AG04450 (cell line): ENCODE measurements around the gene TLDC2. TPM values are rescaled to one million over a fixed set of nuclear protein-coding genes. Genes with fewer than 3 reads are reported as not detected.

Source experiments
- CTCF ChIA-PET: fragments of 300-600, 350-600 bp; formaldehyde crosslinking; extraction: SDS; loops from one replicate; lab custom pipeline; 2022; ENCODE audit warnings: antibody characterized with exemption, inconsistent platforms; lab: Charles Lee
- POLR2A ChIA-PET: fragments of 350-600 bp; formaldehyde crosslinking; extraction: SDS; loops from one replicate; lab custom pipeline; 2021; ENCODE audit warnings: antibody characterized with exemption, inconsistent platforms; lab: Yijun Ruan, JAX
- DNase-seq: peaks from one replicate; pipeline ENCODE4 v3.0.0-alpha.2; 2011; ENCODE audit warnings: low read depth, low spot score
- H3K27ac ChIP-seq: one replicate; pipeline ENCODE4 v1.5.1; 2012; ENCODE audit warnings: low read depth, low read length, control low read depth
- H3K27me3 ChIP-seq: one replicate; pipeline ENCODE4 v1.6.0; 2012; ENCODE audit warnings: low read length; ENCODE audit not compliant: control insufficient read depth, insufficient read depth
- H3K4me3 ChIP-seq: 2 replicates; pipeline ENCODE4 v1.5.1; 2011; ENCODE audit warnings: mild to moderate bottlenecking, low read depth, low read length, control low read depth
- H3K9me3 ChIP-seq: 2 replicates; pipeline ENCODE4 v1.5.1; 2012; ENCODE audit warnings: low read length; ENCODE audit not compliant: control insufficient read depth, insufficient read depth
- polyA plus RNA-seq: library from polyadenylated mRNA; depleted of rRNA; stranded (reverse); fragments of >200 nt; gene quantifications from 2 replicates; pipeline ENCODE4 v1.2.3, GENCODE V29; 2011
- TF ChIP-seq, protein P1 (sequence below): IDR thresholded peaks from 2 replicates; pipeline ENCODE4 v1.5.1; 2011; ENCODE audit warnings: low read depth, low read length, control low read depth, inconsistent platforms

Gene TLDC2
- polyA plus RNA-seq, 1 experiment = 0.57 TPM

DNA sequence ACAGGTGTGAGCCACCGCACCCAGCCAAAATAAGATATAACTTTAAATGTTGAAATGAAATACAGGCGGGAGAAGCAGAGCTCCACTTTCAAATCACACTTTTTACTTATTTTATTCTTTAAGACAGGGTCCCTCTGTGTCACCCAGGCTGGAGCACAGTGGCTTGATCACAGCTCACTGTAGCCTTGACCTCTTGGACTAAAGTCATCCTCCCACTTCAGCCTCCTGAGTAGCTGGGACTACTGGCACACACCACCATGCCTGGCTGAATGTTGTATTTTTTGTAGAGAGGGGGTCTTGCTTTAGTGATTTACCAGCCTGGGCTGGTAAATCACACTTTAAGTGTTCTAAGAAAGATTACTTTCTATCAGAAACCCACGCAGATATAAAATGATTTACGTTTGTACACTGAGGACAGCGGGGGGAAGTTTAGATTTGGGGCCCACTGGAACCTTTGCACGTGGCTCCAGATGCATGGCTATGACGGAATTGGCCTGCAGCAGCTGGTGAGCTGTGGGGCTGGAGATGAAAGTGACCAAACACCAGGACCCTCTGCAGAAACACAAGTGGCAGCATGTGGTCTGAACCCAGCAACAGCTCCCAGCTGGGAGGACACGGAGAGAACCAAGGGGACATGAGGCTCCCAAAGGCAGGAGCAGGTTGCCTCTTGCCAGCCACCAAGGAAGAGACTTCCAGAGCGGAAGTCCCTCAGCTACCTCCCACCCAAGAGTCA lies 26.4 kb upstream of the TLDC2 start:
- H3K27ac ChIP-seq = peak overlapping the region; percentile 83
- H3K4me3 ChIP-seq = no peak overlapping the region
- peaks cover 14% of the 10 kb centered on the region for H3K9me3 ChIP-seq
- H3K27me3 ChIP-seq = no peaks in the 10 kb centered on the region
- ChIA-PET POLR2A (interaction anchor here (0.7 to 2.2 kb wide), 2 partner anchors 14 to 16 kb away, joined by 3 to 5 read pairs; no protein-coding TSS in a partner anchor), CTCF (interaction anchor here (0.8 kb wide), 1 partner anchor 75 kb away, joined by 3 read pairs; the partner anchor contains the start of gene DSN1)
- DNase-seq = no peak
- TF ChIP-seq, protein P1, sequence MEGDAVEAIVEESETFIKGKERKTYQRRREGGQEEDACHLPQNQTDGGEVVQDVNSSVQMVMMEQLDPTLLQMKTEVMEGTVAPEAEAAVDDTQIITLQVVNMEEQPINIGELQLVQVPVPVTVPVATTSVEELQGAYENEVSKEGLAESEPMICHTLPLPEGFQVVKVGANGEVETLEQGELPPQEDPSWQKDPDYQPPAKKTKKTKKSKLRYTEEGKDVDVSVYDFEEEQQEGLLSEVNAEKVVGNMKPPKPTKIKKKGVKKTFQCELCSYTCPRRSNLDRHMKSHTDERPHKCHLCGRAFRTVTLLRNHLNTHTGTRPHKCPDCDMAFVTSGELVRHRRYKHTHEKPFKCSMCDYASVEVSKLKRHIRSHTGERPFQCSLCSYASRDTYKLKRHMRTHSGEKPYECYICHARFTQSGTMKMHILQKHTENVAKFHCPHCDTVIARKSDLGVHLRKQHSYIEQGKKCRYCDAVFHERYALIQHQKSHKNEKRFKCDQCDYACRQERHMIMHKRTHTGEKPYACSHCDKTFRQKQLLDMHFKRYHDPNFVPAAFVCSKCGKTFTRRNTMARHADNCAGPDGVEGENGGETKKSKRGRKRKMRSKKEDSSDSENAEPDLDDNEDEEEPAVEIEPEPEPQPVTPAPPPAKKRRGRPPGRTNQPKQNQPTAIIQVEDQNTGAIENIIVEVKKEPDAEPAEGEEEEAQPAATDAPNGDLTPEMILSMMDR = no peak

DNA sequence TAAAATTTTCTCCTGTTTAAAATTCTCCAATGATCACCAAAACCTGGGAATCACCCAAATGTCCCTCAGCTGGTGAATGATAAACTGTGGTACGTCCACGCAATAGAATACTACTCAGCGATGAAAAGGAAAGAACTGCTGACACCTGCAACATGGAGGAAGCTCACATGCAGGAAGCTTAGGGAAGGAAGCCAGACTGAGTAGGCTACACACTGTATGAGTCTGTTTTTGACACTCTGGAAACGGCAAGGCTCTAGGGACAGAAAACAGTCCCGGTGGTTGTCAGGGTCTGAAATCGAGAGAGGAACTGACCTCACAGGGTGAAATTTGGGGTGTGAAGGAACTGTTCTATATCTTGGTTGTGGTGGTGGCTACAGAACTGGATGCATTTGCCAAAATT lies 25.2 kb upstream of the TLDC2 start:
- Histone ChIP-seq H3K9me3 (peaks cover 14% of the 10 kb centered on the region), H3K27ac (no peak overlapping the region), H3K27me3 (no peaks in the 10 kb centered on the region), H3K4me3 (no peak overlapping the region)
- DNase-seq = no peak
- ChIA-PET POLR2A (interaction anchor here (0.6 kb wide), 1 partner anchor 24 kb away, joined by 4 read pairs; no protein-coding TSS in a partner anchor), CTCF (no interaction called here)
- TF ChIP-seq, protein P1 = no peak

DNA sequence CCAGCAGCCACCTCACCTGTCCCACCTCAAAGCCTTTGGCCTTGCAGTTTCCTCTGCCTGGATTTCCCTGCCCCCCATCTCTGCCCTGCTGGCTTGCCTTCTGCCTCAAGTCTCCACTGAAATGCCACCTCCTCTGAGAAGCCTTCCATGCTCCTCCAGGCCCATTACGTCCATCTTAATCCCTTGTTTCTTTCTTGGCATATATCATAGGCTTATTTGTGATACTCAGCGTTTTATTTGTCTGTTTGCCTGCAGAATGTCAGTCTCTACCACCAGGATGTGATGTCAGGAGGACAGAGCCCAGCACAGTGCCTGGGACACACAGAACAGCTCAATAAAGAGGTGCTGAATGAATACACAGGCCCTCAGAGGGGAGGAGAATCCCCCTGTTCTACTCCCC lies 24.4 kb upstream of the TLDC2 start:
- Histone ChIP-seq H3K27ac (no peak overlapping the region), H3K27me3 (no peaks in the 10 kb centered on the region), H3K4me3 (no peak overlapping the region), H3K9me3 (peaks cover 14% of the 10 kb centered on the region)
- ChIA-PET CTCF (no interaction called here), POLR2A (no interaction called here)
- DNase-seq = no peak
- TF ChIP-seq, protein P1 = no peak

DNA sequence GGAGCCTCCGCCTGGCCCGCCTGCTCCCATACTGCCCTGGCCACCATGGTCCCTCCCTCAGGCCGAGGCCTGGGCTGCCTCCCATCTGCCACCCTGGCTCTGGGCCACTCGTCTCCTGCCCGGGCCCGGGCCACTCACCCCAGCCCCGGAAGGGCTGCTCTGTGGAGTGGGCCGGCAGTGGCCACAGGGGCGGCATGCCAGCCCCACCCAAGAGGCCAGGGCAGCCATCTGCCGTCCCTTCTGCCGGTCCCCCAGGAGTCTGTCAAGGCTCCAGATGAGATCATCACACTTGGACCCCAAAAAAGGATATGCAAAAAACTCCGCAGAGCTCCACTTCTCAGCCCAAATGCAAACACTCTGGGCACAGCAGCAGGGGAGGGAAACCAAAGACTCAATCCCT lies 23.8 kb upstream of the TLDC2 start:
- TF ChIP-seq, protein P1 = no peak
- CTCF ChIA-PET = no interaction called here
- POLR2A ChIA-PET = interaction anchor here (0.8 kb wide), 1 partner anchor 50 kb away, joined by 3 read pairs; no protein-coding TSS in a partner anchor

More for the DNA sequence above, 23.8 kb upstream of the TLDC2 start:
- no peak overlapping the region for H3K4me3 ChIP-seq
- H3K27me3 ChIP-seq = no peaks in the 10 kb centered on the region
- no peak for DNase-seq
- peak overlapping the region; percentile 21 for H3K27ac ChIP-seq
- peaks cover 14% of the 10 kb centered on the region for H3K9me3 ChIP-seq
